BJ (cell line): ENCODE measurements around the gene LMTK3. TPM values are rescaled to one million over a fixed set of nuclear protein-coding genes. Genes with fewer than 3 reads are reported as not detected.

Experiments used
- CTCF ChIA-PET: fragments of 350-600 bp; formaldehyde crosslinking; extraction: SDS; loops from one replicate; lab custom pipeline; 2021; ENCODE audit warnings: antibody characterized with exemption, inconsistent platforms; lab: Yijun Ruan, JAX
- POLR2A ChIA-PET: fragments of 300-600 bp; sonication (Branson Sonifier 250); formaldehyde crosslinking; extraction: SDS; loops from one replicate; lab custom pipeline; 2021; ENCODE audit warnings: antibody characterized with exemption; lab: Charles Lee
- DNase-seq: peaks from one replicate; pipeline ENCODE4 v3.0.0-alpha.2; 2011; ENCODE audit warnings: low read depth
- H3K27me3 ChIP-seq: 2 replicates; pipeline ENCODE4 v1.6.0; 2011; ENCODE audit warnings: low read length; ENCODE audit not compliant: control insufficient read depth, insufficient read depth
- H3K36me3 ChIP-seq: 2 replicates; pipeline ENCODE4 v1.5.1; 2011; ENCODE audit warnings: low read length; ENCODE audit not compliant: control insufficient read depth, insufficient read depth
- H3K4me3 ChIP-seq: 2 replicates; pipeline ENCODE4 v1.5.1; 2011; ENCODE audit warnings: low read depth, mild to moderate bottlenecking, control low read depth, low read length
- polyA plus RNA-seq: library from polyadenylated mRNA; depleted of rRNA; stranded (reverse); fragments of >200 nt; gene quantifications from 2 replicates; pipeline ENCODE4 v1.2.3, GENCODE V29; 2011
- TF ChIP-seq, protein P1 (sequence below): IDR thresholded peaks from 2 replicates; pipeline ENCODE4 v1.5.1; 2011; ENCODE audit warnings: low read depth, mild to moderate bottlenecking, control low read depth, inconsistent platforms, low read length, moderate library complexity; ENCODE audit not compliant: insufficient read depth

The LMTK3 gene
- polyA plus RNA-seq, 1 experiment, result not detected

DNA sequence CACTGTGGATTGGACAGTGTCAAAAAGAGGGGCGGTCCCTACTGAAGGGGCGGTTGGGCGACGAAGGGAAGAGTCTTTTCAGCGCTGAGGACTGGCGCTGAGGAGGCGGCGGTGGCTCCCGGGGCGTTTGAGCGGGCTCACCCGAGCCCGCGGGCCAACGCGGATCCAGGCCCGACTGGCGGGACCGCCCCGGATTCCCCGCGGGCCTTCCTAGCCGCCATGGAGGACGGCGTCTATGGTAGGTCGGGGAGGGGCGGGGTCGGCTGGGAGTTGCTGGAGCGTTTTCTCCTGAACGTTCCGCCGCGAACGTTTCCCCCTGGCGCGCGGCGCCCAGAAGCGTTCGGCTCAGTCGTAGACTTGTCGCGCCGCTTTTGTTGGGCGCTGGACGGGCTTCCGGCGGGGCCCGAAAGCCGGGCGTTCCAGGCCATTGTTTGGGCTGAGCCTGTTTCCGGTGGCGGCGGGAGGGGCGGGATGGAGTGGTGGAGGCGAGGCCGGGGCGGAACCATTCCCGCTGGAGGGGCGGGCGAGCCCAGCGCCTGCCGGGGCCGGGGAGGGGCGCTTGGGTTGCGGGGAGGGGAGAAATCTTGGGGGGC, 42.2 kb downstream of the LMTK3 start, which contains the start of gene CYTH2:
Gene CYTH2 (plus strand): TSS at position 81 of the 593 bp plus-strand sequence. CDS start 139 bp downstream, at position 220.
- CTCF ChIA-PET, result interaction anchor here (2.0 to 2.2 kb wide), 2 partner anchors 11 to 20 kb away, joined by 8 to 13 read pairs; no protein-coding TSS in a partner anchor
- peaks cover 32% of the 10 kb centered on the region for H3K36me3 ChIP-seq
- TF ChIP-seq, protein P1, sequence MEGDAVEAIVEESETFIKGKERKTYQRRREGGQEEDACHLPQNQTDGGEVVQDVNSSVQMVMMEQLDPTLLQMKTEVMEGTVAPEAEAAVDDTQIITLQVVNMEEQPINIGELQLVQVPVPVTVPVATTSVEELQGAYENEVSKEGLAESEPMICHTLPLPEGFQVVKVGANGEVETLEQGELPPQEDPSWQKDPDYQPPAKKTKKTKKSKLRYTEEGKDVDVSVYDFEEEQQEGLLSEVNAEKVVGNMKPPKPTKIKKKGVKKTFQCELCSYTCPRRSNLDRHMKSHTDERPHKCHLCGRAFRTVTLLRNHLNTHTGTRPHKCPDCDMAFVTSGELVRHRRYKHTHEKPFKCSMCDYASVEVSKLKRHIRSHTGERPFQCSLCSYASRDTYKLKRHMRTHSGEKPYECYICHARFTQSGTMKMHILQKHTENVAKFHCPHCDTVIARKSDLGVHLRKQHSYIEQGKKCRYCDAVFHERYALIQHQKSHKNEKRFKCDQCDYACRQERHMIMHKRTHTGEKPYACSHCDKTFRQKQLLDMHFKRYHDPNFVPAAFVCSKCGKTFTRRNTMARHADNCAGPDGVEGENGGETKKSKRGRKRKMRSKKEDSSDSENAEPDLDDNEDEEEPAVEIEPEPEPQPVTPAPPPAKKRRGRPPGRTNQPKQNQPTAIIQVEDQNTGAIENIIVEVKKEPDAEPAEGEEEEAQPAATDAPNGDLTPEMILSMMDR, result no peak
- peak within 1 kb of the TSS; percentile 93 for H3K4me3 ChIP-seq
- H3K27me3 ChIP-seq, result no peaks in the 10 kb centered on the region
- POLR2A ChIA-PET, result interaction anchor here (0.7 kb wide), 1 partner anchor 27 kb away, joined by 4 read pairs; no protein-coding TSS in a partner anchor
- no peak for DNase-seq

DNA sequence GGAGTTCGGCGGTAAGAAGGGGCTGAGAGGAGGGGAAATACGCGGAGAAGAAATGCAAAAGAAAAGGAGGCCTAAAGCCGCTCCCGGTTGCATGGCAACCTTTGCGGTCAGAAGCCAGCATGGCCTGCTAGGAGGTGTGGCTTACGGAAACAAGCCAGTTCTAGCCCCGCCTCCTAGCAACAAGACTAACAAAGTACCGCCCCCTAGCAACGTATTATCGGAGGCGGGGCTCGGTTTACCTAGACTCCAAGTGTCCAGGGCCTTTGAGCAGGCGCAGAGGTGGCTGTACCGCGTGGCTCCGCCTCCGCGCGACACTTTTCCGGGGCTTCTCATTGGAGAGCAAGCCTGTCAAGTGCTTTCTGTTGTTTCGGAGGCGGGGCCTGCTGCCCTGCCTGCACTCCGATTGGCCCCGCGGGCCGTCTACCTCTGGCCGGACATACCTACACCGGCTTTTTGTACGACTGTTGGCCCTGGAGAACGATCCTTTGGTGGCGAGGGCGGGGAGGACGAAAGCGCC, 42.8 kb downstream of the LMTK3 start:
- ChIA-PET POLR2A (interaction anchor here (0.7 kb wide), 1 partner anchor 27 kb away, joined by 4 read pairs; no protein-coding TSS in a partner anchor), CTCF (interaction anchor here (1.3 kb wide), 1 partner anchor 77 kb away, joined by 3 read pairs; no protein-coding TSS in a partner anchor)
- TF ChIP-seq, protein P1, result no peak

DNA sequence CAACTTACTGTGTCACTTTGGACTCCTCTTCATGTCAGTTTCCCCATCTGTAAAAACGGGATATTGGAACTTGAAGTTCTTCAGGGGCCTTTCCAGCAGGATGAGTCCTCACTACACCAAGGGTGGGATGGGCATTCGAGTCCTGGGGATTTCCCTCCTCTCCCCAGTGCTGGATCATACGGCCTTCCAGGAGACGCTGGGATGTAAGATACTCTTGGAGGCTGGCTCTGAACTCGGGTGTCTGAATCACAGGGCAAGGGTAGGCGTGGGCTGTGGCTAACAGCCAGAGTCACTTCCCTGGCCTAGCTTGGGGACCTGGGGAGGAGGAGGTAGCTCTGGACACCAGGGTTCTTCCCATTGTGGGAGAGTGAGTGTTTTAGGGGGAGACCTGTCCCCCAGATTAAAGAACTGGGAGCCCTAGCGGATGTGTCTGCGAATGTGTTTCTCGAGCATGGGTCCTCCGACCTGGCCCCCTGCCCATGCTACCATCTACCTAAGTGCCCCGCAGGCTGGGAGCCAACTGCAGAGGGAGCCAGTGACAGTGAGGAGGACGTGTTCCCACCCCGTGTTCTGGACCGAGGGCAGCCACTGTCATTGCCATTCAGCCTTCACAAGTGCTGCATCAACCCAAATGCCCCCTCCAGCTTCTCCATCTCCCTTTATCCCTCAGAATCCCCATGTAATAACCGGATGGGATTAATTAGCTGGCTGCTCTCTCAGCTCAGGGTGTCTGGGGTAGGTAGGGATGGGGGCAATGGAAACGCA, 44.9 kb downstream of the LMTK3 start:
- H3K4me3 ChIP-seq, result no peak overlapping the region
- H3K27me3 ChIP-seq, result no peaks in the 10 kb centered on the region
- DNase-seq, result no peak
- peaks cover 10% of the 10 kb centered on the region for H3K36me3 ChIP-seq
- CTCF ChIA-PET, result no interaction called here
- POLR2A ChIA-PET, result no interaction called here
- TF ChIP-seq, protein P1, result no peak

More for the DNA sequence above, 42.8 kb downstream of the LMTK3 start:
- Histone ChIP-seq H3K27me3 (no peaks in the 10 kb centered on the region), H3K36me3 (peaks cover 26% of the 10 kb centered on the region), H3K4me3 (peak overlapping the region; percentile 93)
- peak; percentile 100 for DNase-seq

DNA sequence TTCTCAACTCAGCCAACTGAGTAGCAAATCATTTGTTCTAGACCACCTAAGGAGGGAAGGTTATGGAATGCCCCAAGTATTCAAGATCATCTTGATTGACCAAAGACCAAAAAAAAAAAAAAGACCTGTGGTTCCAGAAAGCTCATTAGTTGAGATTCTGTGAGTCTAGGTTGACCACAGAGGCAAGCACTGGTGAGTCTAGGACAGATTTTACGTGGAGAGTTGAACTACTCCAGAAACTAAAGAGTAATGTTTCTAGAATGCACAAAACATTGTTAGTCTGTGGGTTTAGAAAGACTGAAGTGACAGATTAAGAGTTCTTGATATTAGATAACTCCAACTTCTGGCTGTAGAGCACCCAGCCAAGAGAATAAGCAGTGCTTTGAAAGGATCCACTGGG, 46.4 kb downstream of the LMTK3 start:
- ChIA-PET CTCF (interaction anchor here (1.3 kb wide), 1 partner anchor 18 kb away, joined by 3 read pairs; no protein-coding TSS in a partner anchor), POLR2A (no interaction called here)
- TF ChIP-seq, protein P1, result no peak
- DNase-seq, result no peak
- Histone ChIP-seq H3K27me3 (no peaks in the 10 kb centered on the region), H3K36me3 (peaks cover 3% of the 10 kb centered on the region), H3K4me3 (no peak overlapping the region)
